Nephron (organoid): ENCODE results near the gene BCL11A.

Experiments
- H3K27ac Mint-ChIP-seq, 3 experiments: 2 replicates each; pipeline ENCODE4 v1.8.0; 2020; ENCODE audit warnings: mixed read lengths in 3 of 3, mild to moderate bottlenecking in 2 of 3, moderate library complexity in 1 of 3
- H3K27me3 Mint-ChIP-seq: 2 replicates; pipeline ENCODE4 v1.8.0; 2021; ENCODE audit warnings: low read depth, mild to moderate bottlenecking, moderate library complexity, mixed read lengths
- H3K36me3 Mint-ChIP-seq: 2 replicates; pipeline ENCODE4 v1.8.0; 2020; ENCODE audit warnings: low read depth, mixed read lengths
- H3K4me1 Mint-ChIP-seq: 2 replicates; pipeline ENCODE4 v1.8.0; 2020; ENCODE audit warnings: mixed read lengths
- H3K4me3 Mint-ChIP-seq, 3 experiments: 2 replicates each; pipeline ENCODE4 v1.8.0; 2020; ENCODE audit warnings: mild to moderate bottlenecking in 3 of 3, mixed read lengths in 3 of 3, moderate library complexity in 2 of 3
- H3K9me3 Mint-ChIP-seq: 2 replicates; pipeline ENCODE4 v1.8.0; 2020; ENCODE audit warnings: mixed read lengths
- TF ChIP-seq, protein P1 (sequence below), 3 experiments: fragments of 200-600 bp; sonication (generic); IDR thresholded peaks; one replicate each; pipeline ENCODE4 v1.5.0; 2021; ENCODE audit warnings: antibody characterized with exemption in 3 of 3; ENCODE audit not compliant: unreplicated experiment in 3 of 3

Gene BCL11A

DNA sequence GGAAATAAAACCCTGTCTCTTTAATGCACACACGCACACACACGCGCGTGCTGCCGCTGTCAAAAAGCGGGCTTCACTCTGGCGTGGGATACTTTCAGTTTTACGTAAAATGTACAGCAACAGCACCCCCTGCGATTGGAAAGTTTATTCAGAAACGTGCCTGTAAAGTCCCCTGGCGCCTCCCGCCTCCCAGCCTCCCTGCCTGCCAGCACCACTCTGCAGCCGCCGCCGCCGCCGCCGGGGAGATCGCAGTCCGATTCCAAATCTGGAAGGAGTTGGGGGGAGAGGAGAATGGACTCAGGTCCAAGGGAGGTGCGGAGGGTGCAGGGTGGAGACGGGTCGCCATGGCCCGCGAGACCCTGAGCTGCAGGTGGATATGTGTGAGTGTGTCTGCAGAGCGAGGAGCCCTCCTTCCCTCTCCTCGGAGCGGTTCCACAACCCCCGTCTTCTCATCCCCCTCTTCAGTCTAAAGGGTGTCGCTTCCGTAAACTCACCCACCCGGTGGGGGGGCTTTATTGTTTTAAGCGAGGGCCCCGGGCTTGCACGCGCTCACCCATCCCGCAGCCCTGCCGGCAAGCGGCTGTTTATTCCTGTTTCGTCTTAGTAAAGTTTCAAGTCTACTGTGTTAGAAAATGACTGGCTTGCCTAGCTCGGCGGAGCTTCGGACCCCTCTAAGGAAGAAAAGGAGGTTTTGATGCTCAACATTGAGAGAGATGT, 1.8 kb upstream of the BCL11A start:
- Mint-ChIP-seq H3K27ac (peak overlapping the region in 2 of 3 experiments; percentile 82 to 86), H3K9me3 (no peaks in the 10 kb centered on the region), H3K4me3 (peak overlapping the region; percentile 94 to 96 (median 95)), H3K27me3 (peaks cover 60% of the 10 kb centered on the region), H3K36me3 (no peaks in the 10 kb centered on the region), H3K4me1 (peaks cover 15% of the 10 kb centered on the region)
- TF ChIP-seq, protein P1, sequence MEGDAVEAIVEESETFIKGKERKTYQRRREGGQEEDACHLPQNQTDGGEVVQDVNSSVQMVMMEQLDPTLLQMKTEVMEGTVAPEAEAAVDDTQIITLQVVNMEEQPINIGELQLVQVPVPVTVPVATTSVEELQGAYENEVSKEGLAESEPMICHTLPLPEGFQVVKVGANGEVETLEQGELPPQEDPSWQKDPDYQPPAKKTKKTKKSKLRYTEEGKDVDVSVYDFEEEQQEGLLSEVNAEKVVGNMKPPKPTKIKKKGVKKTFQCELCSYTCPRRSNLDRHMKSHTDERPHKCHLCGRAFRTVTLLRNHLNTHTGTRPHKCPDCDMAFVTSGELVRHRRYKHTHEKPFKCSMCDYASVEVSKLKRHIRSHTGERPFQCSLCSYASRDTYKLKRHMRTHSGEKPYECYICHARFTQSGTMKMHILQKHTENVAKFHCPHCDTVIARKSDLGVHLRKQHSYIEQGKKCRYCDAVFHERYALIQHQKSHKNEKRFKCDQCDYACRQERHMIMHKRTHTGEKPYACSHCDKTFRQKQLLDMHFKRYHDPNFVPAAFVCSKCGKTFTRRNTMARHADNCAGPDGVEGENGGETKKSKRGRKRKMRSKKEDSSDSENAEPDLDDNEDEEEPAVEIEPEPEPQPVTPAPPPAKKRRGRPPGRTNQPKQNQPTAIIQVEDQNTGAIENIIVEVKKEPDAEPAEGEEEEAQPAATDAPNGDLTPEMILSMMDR (IDR thresholded peaks at IDR 0.05; ENCODE audit: unreplicated experiment in 3 of 3): peak in 1 of 3 experiments; percentile 44

GRCh38 chr2:60554646-60555065, 1.2 kb upstream of the BCL11A start:
- Mint-ChIP-seq H3K4me1 (peaks cover 15% of the 10 kb centered on the region), H3K36me3 (no peaks in the 10 kb centered on the region), H3K9me3 (no peaks in the 10 kb centered on the region), H3K27ac (peak overlapping the region in 2 of 3 experiments; percentile 82 to 86), H3K4me3 (peak overlapping the region; percentile 94 to 96 (median 95)), H3K27me3 (peaks cover 55% of the 10 kb centered on the region)
- TF ChIP-seq, protein P1 (IDR thresholded peaks at IDR 0.05; ENCODE audit: unreplicated experiment in 3 of 3): no peak

GRCh38 chr2:60554074-60554645, 706 bp upstream of the BCL11A start:
- Mint-ChIP-seq H3K27me3 (peaks cover 50% of the 10 kb centered on the region), H3K4me1 (peaks cover 17% of the 10 kb centered on the region), H3K9me3 (no peaks in the 10 kb centered on the region), H3K4me3 (peak overlapping the region; percentile 94 to 96 (median 95)), H3K27ac (peak overlapping the region in 2 of 3 experiments; percentile 18 to 99), H3K36me3 (no peaks in the 10 kb centered on the region)
- TF ChIP-seq, protein P1 (IDR thresholded peaks at IDR 0.05; ENCODE audit: unreplicated experiment in 3 of 3): no peak

GRCh38 chr2:60552851-60553494, 481 bp downstream of the BCL11A start:
- Mint-ChIP-seq H3K27ac (peak overlapping the region; percentile 43 to 99 (median 94)), H3K27me3 (peaks cover 44% of the 10 kb centered on the region), H3K9me3 (no peaks in the 10 kb centered on the region), H3K36me3 (no peaks in the 10 kb centered on the region), H3K4me1 (peaks cover 29% of the 10 kb centered on the region), H3K4me3 (peak overlapping the region; percentile 94 to 100 (median 96))
- TF ChIP-seq, protein P1 (IDR thresholded peaks at IDR 0.05; ENCODE audit: unreplicated experiment in 3 of 3): no peak

DNA sequence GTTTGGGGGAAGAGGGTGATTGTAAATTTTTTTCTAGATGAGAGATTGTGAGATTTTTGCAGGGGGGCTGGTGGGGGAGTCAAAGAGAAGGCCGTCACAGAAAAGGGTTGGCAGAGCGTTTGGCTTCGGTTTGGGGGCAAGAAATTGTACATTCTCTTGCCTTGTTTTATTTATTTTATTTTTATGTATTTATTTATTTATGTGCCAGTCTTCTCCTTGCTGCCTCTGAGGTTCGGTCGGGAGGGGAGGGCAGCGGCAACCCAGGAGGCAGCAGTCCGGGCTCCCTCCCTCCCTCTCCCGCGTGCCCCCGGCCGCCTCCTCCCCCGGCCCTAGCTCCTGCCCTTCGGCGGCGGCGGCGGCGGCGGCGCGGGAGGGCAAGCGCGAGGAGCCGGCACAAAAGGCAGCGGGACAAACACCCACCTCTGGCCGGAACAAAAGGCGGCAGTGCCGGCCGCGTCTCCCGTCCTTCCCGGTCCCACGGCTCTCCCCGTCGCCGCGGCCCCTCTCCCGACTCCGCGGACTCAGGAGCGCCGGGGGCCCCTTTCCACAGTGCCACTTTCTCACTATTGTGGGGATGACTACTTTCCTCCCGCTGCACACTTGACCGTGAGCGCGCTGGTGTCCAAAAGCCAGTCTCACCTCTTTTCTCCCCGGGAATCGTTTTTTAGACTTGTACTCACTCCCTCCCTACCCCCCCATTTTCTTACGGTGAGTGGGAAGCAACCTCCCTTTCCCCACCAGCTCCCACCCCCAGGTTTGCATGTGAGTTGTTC, 1.2 kb downstream of the BCL11A start:
- TF ChIP-seq, protein P1 (IDR thresholded peaks at IDR 0.05; ENCODE audit: unreplicated experiment in 3 of 3): no peak
- Mint-ChIP-seq H3K4me1 (peaks cover 34% of the 10 kb centered on the region), H3K36me3 (no peaks in the 10 kb centered on the region), H3K9me3 (no peaks in the 10 kb centered on the region), H3K27ac (peak overlapping the region; percentile 63 to 99 (median 91)), H3K27me3 (peaks cover 37% of the 10 kb centered on the region), H3K4me3 (peak overlapping the region; percentile 94 to 100 (median 96))
